Chondrocyte (in vitro differentiated cells): ENCODE measurements around the gene ZC3H6. TPM values are rescaled to one million over a fixed set of nuclear protein-coding genes. Genes with fewer than 3 reads are reported as not detected.
A peak's percentile ranks its signal among the peaks of the same experiment; 100 is the strongest.

ENCODE experiments used
- DNase-seq: peaks from one replicate; pipeline ENCODE4 v3.0.0; 2021; ENCODE audit warnings: mixed read lengths, low spot score
- H3K27ac Mint-ChIP-seq: one replicate; pipeline ENCODE4 v1.8.0; 2021; ENCODE audit warnings: mild to moderate bottlenecking, moderate library complexity, mixed read lengths; ENCODE audit not compliant: unreplicated experiment
- H3K27me3 Mint-ChIP-seq: 2 replicates; pipeline ENCODE4 v1.8.0; 2021; ENCODE audit warnings: low read depth, mixed read lengths
- H3K36me3 Mint-ChIP-seq: 2 replicates; pipeline ENCODE4 v1.8.0; 2021; ENCODE audit warnings: low read depth, mixed read lengths
- H3K4me1 Mint-ChIP-seq: 2 replicates; pipeline ENCODE4 v1.8.0; 2021; ENCODE audit warnings: low read depth, mild to moderate bottlenecking, mixed read lengths
- H3K4me3 Mint-ChIP-seq: one replicate; pipeline ENCODE4 v1.8.0; 2021; ENCODE audit warnings: mild to moderate bottlenecking, moderate library complexity, mixed read lengths; ENCODE audit not compliant: unreplicated experiment
- H3K9me3 Mint-ChIP-seq: 2 replicates; pipeline ENCODE4 v1.8.0; 2021; ENCODE audit warnings: low read depth, mixed read lengths
- total RNA-seq: library from RNA; stranded (reverse); gene quantifications from 3 replicates; pipeline ENCODE4 v1.2.1, GENCODE V29; 2021
- TF ChIP-seq, protein P1 (sequence below): fragments of 200-600 bp; sonication (generic); IDR thresholded peaks from 2 replicates; pipeline ENCODE4 v1.5.0; 2021; ENCODE audit warnings: antibody characterized with exemption, mild to moderate bottlenecking, moderate library complexity

ZC3H6 gene
- total RNA-seq, 1 donor from 2014 or later: 8.6 TPM

DNA sequence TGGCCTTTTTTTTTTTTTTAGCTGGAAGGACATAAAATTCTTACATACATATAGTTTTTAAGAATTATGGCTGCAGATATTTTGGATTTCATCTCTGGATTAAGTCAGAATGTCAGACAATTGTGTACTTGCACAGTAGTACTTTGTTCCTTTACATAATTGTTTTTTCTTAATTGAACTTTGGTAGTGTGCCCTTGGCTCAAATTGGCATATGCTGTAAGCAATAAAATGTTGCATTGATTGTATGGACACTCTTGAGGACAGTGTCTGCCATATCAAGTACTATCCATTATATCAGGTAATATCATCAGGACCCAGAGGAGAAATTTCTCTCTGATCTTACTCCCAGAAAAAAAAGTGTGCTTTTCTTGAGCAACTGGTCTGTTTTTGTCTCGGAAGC is 15.3 kb downstream of the ZC3H6 start:
- Mint-ChIP-seq H3K4me1 (no peaks in the 10 kb centered on the region), H3K4me3 (no peak overlapping the region), H3K9me3 (no peaks in the 10 kb centered on the region), H3K27ac (no peak overlapping the region), H3K36me3 (no peaks in the 10 kb centered on the region), H3K27me3 (no peaks in the 10 kb centered on the region)
- TF ChIP-seq, protein P1, sequence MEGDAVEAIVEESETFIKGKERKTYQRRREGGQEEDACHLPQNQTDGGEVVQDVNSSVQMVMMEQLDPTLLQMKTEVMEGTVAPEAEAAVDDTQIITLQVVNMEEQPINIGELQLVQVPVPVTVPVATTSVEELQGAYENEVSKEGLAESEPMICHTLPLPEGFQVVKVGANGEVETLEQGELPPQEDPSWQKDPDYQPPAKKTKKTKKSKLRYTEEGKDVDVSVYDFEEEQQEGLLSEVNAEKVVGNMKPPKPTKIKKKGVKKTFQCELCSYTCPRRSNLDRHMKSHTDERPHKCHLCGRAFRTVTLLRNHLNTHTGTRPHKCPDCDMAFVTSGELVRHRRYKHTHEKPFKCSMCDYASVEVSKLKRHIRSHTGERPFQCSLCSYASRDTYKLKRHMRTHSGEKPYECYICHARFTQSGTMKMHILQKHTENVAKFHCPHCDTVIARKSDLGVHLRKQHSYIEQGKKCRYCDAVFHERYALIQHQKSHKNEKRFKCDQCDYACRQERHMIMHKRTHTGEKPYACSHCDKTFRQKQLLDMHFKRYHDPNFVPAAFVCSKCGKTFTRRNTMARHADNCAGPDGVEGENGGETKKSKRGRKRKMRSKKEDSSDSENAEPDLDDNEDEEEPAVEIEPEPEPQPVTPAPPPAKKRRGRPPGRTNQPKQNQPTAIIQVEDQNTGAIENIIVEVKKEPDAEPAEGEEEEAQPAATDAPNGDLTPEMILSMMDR: no peak
- DNase-seq: no peak

DNA sequence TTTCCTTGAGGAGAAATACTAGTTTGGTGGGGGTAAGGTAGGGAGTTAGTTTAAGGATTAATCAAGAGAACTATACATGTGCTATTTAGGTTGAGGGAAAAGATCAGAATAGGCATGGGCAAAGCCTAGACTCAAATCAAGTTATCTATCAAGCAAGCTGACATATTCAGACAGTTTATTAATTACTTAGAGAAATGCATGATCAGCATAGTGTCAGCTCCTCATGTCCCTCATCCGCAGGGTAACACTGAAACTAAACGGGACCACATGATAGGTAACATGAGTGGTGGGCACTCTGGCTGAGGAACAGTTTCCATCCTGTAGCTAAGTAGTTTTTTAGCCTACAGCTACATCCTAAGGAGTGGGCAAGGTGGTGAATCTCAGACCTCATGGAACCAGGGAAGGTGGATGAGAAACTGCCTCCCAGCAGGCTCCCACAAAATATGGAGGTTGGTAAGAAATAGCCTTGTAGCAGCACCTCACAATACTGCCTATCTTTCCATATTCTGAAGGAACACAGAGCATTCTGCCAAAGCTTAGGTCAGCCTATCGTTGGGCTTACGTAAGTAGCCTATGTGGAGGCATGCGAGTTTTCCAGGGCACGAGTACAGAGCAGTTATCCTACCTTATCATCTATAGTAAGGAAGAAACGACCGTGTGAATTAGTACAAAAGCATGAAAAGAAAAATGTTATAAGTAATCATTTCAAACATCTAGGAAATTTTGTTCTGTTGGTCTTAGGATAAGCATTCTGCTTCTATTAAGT is 18.4 kb downstream of the ZC3H6 start:
- Mint-ChIP-seq H3K4me3 (no peak overlapping the region), H3K4me1 (no peaks in the 10 kb centered on the region), H3K36me3 (no peaks in the 10 kb centered on the region), H3K9me3 (no peaks in the 10 kb centered on the region), H3K27me3 (no peaks in the 10 kb centered on the region), H3K27ac (no peak overlapping the region)
- TF ChIP-seq, protein P1: no peak
- no peak for DNase-seq

DNA sequence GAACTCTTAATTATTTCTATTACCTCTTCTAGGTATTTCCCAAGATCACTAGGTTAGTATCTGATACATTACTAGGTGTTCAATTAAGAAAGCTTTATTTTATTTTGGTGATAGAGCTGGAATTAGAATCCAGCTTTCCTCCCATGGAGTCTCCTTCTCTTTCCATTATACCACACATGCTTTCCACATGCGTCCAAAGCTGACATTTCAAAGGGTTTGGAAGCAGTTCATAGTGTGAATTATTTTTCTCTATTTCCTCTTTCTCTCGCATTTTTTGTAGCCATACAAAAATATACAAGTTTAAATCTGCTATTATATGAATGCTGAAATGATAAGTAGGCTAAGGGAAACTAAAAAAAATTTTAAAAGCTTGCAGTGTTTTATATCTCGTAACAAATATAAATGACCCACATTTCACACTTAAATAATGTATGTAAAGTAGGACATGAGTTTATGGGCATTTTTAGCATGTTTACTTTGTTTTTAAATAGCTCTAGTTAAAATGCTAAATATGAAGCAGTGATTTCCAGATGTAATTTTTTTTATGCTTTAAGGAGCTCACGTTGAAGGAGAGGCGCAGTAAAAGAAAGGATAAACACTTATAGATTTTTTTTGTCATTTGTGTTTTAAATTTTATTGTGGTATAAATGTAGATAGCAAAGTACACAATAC is 20.1 kb downstream of the ZC3H6 start:
- TF ChIP-seq, protein P1: no peak
- Mint-ChIP-seq H3K27me3 (no peaks in the 10 kb centered on the region), H3K4me3 (no peak overlapping the region), H3K9me3 (no peaks in the 10 kb centered on the region), H3K27ac (no peak overlapping the region), H3K36me3 (peaks cover 1% of the 10 kb centered on the region), H3K4me1 (peaks cover 1% of the 10 kb centered on the region)
- no peak for DNase-seq

DNA sequence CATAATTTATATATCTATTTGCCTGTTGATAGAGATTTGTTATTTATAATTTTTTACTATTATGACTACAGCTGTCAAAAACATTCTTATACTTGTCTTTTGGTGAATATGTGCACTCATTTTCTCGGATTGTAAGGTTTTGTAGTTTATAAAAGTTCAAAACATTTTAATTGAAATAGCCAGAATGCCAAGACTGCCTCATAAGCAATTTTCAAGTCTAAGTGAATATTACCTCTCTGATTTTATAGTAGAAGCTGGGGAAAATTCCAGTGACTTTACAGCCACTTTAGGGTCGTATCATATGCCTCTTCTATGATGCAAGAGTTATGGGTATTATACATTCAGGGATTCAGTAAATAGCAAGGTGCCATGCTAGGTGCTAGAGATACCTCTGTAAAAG is 21.0 kb downstream of the ZC3H6 start:
- Mint-ChIP-seq H3K27ac (no peak overlapping the region), H3K4me1 (peaks cover 10% of the 10 kb centered on the region), H3K9me3 (no peaks in the 10 kb centered on the region), H3K27me3 (no peaks in the 10 kb centered on the region), H3K36me3 (peaks cover 1% of the 10 kb centered on the region), H3K4me3 (no peak overlapping the region)
- DNase-seq: no peak
- TF ChIP-seq, protein P1: no peak

DNA sequence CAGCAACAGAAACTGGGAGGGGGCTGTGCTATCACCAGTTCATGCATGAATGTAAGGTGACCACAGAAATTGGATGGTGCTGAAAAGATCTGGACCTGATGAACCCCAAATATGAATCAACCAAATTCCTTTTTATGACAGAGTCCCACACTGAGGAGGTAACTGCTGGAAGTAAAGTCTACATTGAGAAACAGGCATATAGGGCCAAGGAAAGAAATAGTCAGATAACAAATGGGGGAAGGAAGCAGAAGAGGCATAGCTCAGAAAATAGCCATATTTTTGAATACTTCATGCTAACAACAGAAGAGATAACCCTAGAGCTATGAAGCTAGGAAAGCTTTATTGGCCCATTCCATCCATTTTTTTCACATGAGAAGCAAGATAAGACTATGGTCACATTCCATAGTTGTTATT is 25.8 kb downstream of the ZC3H6 start:
- Mint-ChIP-seq H3K4me3 (no peak overlapping the region), H3K27ac (peak overlapping the region; percentile 81), H3K27me3 (no peaks in the 10 kb centered on the region), H3K4me1 (peaks cover 29% of the 10 kb centered on the region), H3K36me3 (peaks cover 1% of the 10 kb centered on the region), H3K9me3 (no peaks in the 10 kb centered on the region)
- TF ChIP-seq, protein P1: no peak
- DNase-seq: no peak
